Panc1 (cell line): ENCODE data around the gene XYLT1. TPM values are rescaled to one million over a fixed set of nuclear protein-coding genes. Genes with fewer than 3 reads are reported as not detected.

Experiments
- ATAC-seq: fragments of 200-7000 bp; cut with Tn5 transposase; 2 replicates; pipeline ENCODE4 v1.9.1; 2020; ENCODE audit warnings: mild to moderate bottlenecking, moderate library complexity
- BruUV-seq: library from RNA; stranded (reverse); fragments of 400-500 nt; replicated peaks from 2 replicates; lab custom pipeline; 2021; lab: Mats Ljungman, UMichigan
- CTCF ChIA-PET: fragments of 300-600 bp; sonication (Branson Sonifier 250); formaldehyde crosslinking; loops from one replicate; lab custom pipeline; 2022; ENCODE audit warnings: antibody characterized with exemption; lab: Charles Lee
- POLR2A ChIA-PET: fragments of 300-600 bp; sonication (Branson Sonifier 250); formaldehyde crosslinking; loops from one replicate; lab custom pipeline; 2022; ENCODE audit warnings: antibody characterized with exemption; lab: Charles Lee
- DNase-seq: peaks from one replicate; pipeline ENCODE4 v3.0.0-alpha.2; 2010; ENCODE audit warnings: low read depth, low spot score
- H3K27ac ChIP-seq: 2 replicates; pipeline ENCODE4 v1.5.1; 2011; ENCODE audit warnings: mild to moderate bottlenecking, low read length, inconsistent platforms
- H3K27me3 ChIP-seq: fragments of 200-500 bp; sonication (Bioruptor generic); 2 replicates; pipeline ENCODE4 v1.6.0; 2014; ENCODE audit warnings: low read length, inconsistent platforms; ENCODE audit not compliant: control insufficient read depth, insufficient read depth
- H3K36me3 ChIP-seq: fragments of 200-500 bp; sonication (Bioruptor generic); 2 replicates; pipeline ENCODE4 v1.5.1; 2014; ENCODE audit warnings: inconsistent platforms, mild to moderate bottlenecking, low read length, moderate library complexity; ENCODE audit not compliant: control insufficient read depth, insufficient read depth
- H3K4me1 ChIP-seq: 2 replicates; pipeline ENCODE4 v1.5.1; 2011; ENCODE audit warnings: inconsistent platforms, mild to moderate bottlenecking, low read length, moderate library complexity; ENCODE audit not compliant: control insufficient read depth, insufficient read depth
- H3K4me3 ChIP-seq, 2 experiments: 2 replicates each; pipeline ENCODE4 v1.5.1; 2011 to 2012; ENCODE audit warnings: low read depth in 2 of 2, low read length in 2 of 2, mild to moderate bottlenecking in 2 of 2, inconsistent platforms in 1 of 2, moderate library complexity in 1 of 2
- H3K9me3 ChIP-seq: fragments of 200-500 bp; sonication (Bioruptor generic); 2 replicates; pipeline ENCODE4 v1.5.1; 2014; ENCODE audit warnings: low read depth, mild to moderate bottlenecking, inconsistent platforms, low read length, moderate library complexity; ENCODE audit not compliant: control insufficient read depth, insufficient read depth
- CTCF ChIP-seq: fragments of 450-650 bp; IDR thresholded peaks from 2 replicates; pipeline ENCODE4 v1.5.1; 2017; ENCODE audit warnings: mild to moderate bottlenecking
- POLR2AphosphoS5 ChIP-seq: IDR thresholded peaks from 2 replicates; pipeline ENCODE4 v1.6.1; 2012; ENCODE audit warnings: mild to moderate bottlenecking, low read depth, low read length, moderate library complexity
- REST ChIP-seq, 2 experiments: IDR thresholded peaks; 2 replicates each; pipeline ENCODE4 v1.6.1; 2011 to 2012; ENCODE audit warnings: low read depth in 2 of 2, control low read depth in 1 of 2, low read length in 1 of 2, mild to moderate bottlenecking in 1 of 2, moderate library complexity in 1 of 2; ENCODE audit not compliant: insufficient read depth in 1 of 2
- SIN3A ChIP-seq: IDR thresholded peaks from 2 replicates; pipeline ENCODE4 v1.6.1; 2012; ENCODE audit warnings: low read depth, mild to moderate bottlenecking, low read length, moderate library complexity, borderline replicate concordance; ENCODE audit not compliant: insufficient read depth
- TCF7L2 ChIP-seq: IDR thresholded peaks from 2 replicates; pipeline ENCODE4 v1.6.1; 2011; ENCODE audit warnings: mild to moderate bottlenecking, low read depth, low read length, inconsistent platforms
- in situ Hi-C: cut with HindIII; loops from 2 replicates; pipeline ENCODE4 v1.10.0; 2016; ENCODE audit warnings: low sequenced_read_pairs, low pct_unique_long_range_greater_than_20kb
- intact Hi-C: fragments of 100-400 bp; cut with micrococcal nuclease; formaldehyde crosslinking; loops from one replicate; pipeline ENCODE4 v1.10.0; 2022; ENCODE audit not compliant: unreplicated experiment
- total RNA-seq: library from RNA; stranded (reverse); gene quantifications from one replicate; pipeline ENCODE4 v1.2.1, GENCODE V29; 2021; ENCODE audit not compliant: unreplicated experiment

XYLT1 gene
- total RNA-seq, 1 experiment from 2014 or later, result 0.62 TPM

- POLR2A ChIA-PET, result no interaction called here
- CTCF ChIA-PET, result no interaction called here
- Histone ChIP-seq H3K4me1 (no peaks in the 10 kb centered on the region), H3K27me3 (no peaks in the 10 kb centered on the region), H3K9me3 (no peaks in the 10 kb centered on the region), H3K4me3 (no peak overlapping the region), H3K36me3 (no peaks in the 10 kb centered on the region), H3K27ac (no peak overlapping the region)
- ATAC-seq, result no peak
- intact Hi-C loops (no loop called here), in situ Hi-C loops (no loop called here)
- TF ChIP-seq TCF7L2, result no peak
- TF ChIP-seq REST (IDR thresholded peaks at IDR 0.05; ENCODE audit: insufficient read depth in 1 of 2, low read depth in 2 of 2, low read length in 1 of 2), result no peak
- no peak for TF ChIP-seq SIN3A
- no peak for TF ChIP-seq CTCF
- no peak for TF ChIP-seq POLR2AphosphoS5
- DNase-seq, result no peak
- no TSS peak for BruUV-seq
These were observed 219.3 kb downstream of the XYLT1 start for GRCh38 chr16:17251496-17251895.

- ATAC-seq, result no peak
- Histone ChIP-seq H3K36me3 (no peaks in the 10 kb centered on the region), H3K27ac (no peak overlapping the region), H3K4me1 (no peaks in the 10 kb centered on the region), H3K27me3 (peaks cover 2% of the 10 kb centered on the region; the same call in 1 of the 2 replicates), H3K9me3 (no peaks in the 10 kb centered on the region), H3K4me3 (no peak overlapping the region)
- intact Hi-C loops (no loop called here), in situ Hi-C loops (no loop called here)
- no peak for DNase-seq
- ChIA-PET CTCF (no interaction called here), POLR2A (no interaction called here)
- no TSS peak for BruUV-seq
- TF ChIP-seq REST (IDR thresholded peaks at IDR 0.05; ENCODE audit: insufficient read depth in 1 of 2, low read depth in 2 of 2, low read length in 1 of 2), result no peak
- TF ChIP-seq CTCF, result no peak
- TF ChIP-seq SIN3A, result no peak
- no peak for TF ChIP-seq TCF7L2
- no peak for TF ChIP-seq POLR2AphosphoS5
These were observed 223.6 kb downstream of the XYLT1 start for GRCh38 chr16:17246974-17247732.
